Neuronal stem cell (in vitro differentiated cells): ENCODE data around the gene IFNAR2.
"Not testable (repeated sequence)": the region's sequence is repeated elsewhere in the genome, so short reads cannot be mapped to it uniquely, and the experiment has no call there.

Experiments
- DNase-seq: peaks from one replicate; pipeline ENCODE4 v3.0.0-alpha.2; 2013; ENCODE audit warnings: low spot score
- H2AFZ ChIP-seq: one replicate; pipeline ENCODE4 v1.6.1; 2013; ENCODE audit warnings: mild to moderate bottlenecking, low read length, inconsistent platforms
- H2AK5ac ChIP-seq: 2 replicates; pipeline ENCODE4 v1.6.1; 2013; ENCODE audit warnings: low read depth, mild to moderate bottlenecking, inconsistent platforms, low read length, moderate library complexity, mixed read lengths
- H2BK120ac ChIP-seq: 2 replicates; pipeline ENCODE4 v1.6.1; 2013; ENCODE audit warnings: low read depth, mild to moderate bottlenecking, inconsistent platforms, low read length, moderate library complexity, mixed read lengths
- H2BK12ac ChIP-seq: one replicate; pipeline ENCODE4 v1.6.1; 2013; ENCODE audit warnings: low read length, inconsistent platforms
- H2BK15ac ChIP-seq: 2 replicates; pipeline ENCODE4 v1.6.1; 2013; ENCODE audit warnings: mild to moderate bottlenecking, low read length, inconsistent platforms, mixed read lengths
- H2BK5ac ChIP-seq: one replicate; pipeline ENCODE4 v1.6.1; 2013; ENCODE audit warnings: inconsistent platforms, mild to moderate bottlenecking, low read length, moderate library complexity
- H3K14ac ChIP-seq: one replicate; pipeline ENCODE4 v1.6.1; 2013; ENCODE audit warnings: low read length, inconsistent platforms
- H3K18ac ChIP-seq: 2 replicates; pipeline ENCODE4 v1.6.1; 2013; ENCODE audit warnings: low read length, inconsistent platforms
- H3K23ac ChIP-seq: 2 replicates; pipeline ENCODE4 v1.6.1; 2013; ENCODE audit warnings: low read depth, mild to moderate bottlenecking, mixed read lengths, low read length, inconsistent platforms; ENCODE audit not compliant: poor library complexity
- H3K27ac ChIP-seq: replicated peaks from 3 replicates; pipeline ENCODE4 v1.5.1; 2013; ENCODE audit warnings: low read length, inconsistent platforms
- H3K27me3 ChIP-seq, 3 experiments: 2 replicates each; pipeline ENCODE4 v1.6.1; 2013; ENCODE audit warnings: low read length in 3 of 3, mild to moderate bottlenecking in 2 of 3, inconsistent platforms in 1 of 3, low read depth in 1 of 3, mixed read lengths in 1 of 3, moderate library complexity in 1 of 3; ENCODE audit not compliant: control insufficient read depth in 3 of 3, insufficient read depth in 3 of 3
- H3K36me3 ChIP-seq, 2 donors: replicated peaks in 1 of 2; 2 replicates each; pipeline ENCODE4 v1.6.1; 2013; ENCODE audit warnings: low read length in 2 of 2; ENCODE audit not compliant: control insufficient read depth in 2 of 2, insufficient read depth in 2 of 2
- H3K4ac ChIP-seq: 2 replicates; pipeline ENCODE4 v1.6.1; 2013; ENCODE audit warnings: inconsistent platforms, mild to moderate bottlenecking, low read length, moderate library complexity
- H3K4me1 ChIP-seq, 2 donors: 1 replicate in 1 of 2; 2 replicates in 1 of 2; pipeline ENCODE4 v1.6.1; 2013; ENCODE audit warnings: low read length in 2 of 2, low read depth in 1 of 2; ENCODE audit not compliant: control insufficient read depth in 2 of 2, insufficient read depth in 1 of 2
- H3K4me2 ChIP-seq: one replicate; pipeline ENCODE4 v1.6.1; 2013; ENCODE audit warnings: mild to moderate bottlenecking, low read length, inconsistent platforms; ENCODE audit not compliant: insufficient read depth, poor library complexity, severe bottlenecking
- H3K4me3 ChIP-seq, 2 donors: 2 replicates each; pipeline ENCODE4 v1.5.1; 2013; ENCODE audit warnings: low read length in 2 of 2, mild to moderate bottlenecking in 2 of 2, inconsistent platforms in 1 of 2, moderate library complexity in 1 of 2
- H3K79me1 ChIP-seq: one replicate; pipeline ENCODE4 v1.6.1; 2013; ENCODE audit warnings: low read depth, mild to moderate bottlenecking, inconsistent platforms, low read length, moderate library complexity
- H3K9ac ChIP-seq: one replicate; pipeline ENCODE4 v1.6.1; 2013; ENCODE audit warnings: mild to moderate bottlenecking, low read depth, low read length, inconsistent platforms; ENCODE audit not compliant: poor library complexity
- H3K9me3 ChIP-seq, 2 donors: replicated peaks in 1 of 2; 2 replicates each; pipeline versions ENCODE3 to v1.6.1; 2013; ENCODE audit warnings: low read length in 2 of 2, mild to moderate bottlenecking in 2 of 2, inconsistent platforms in 1 of 2, low read depth in 1 of 2, mixed read lengths in 1 of 2, moderate library complexity in 1 of 2; ENCODE audit not compliant: control insufficient read depth in 2 of 2, insufficient read depth in 1 of 2
- H4K8ac ChIP-seq: one replicate; pipeline ENCODE4 v1.6.1; 2013; ENCODE audit warnings: low read depth, mild to moderate bottlenecking, inconsistent platforms, low read length, moderate library complexity
- H4K91ac ChIP-seq: one replicate; pipeline ENCODE4 v1.6.1; 2013; ENCODE audit warnings: low read length, low read depth, mild to moderate bottlenecking, inconsistent platforms; ENCODE audit not compliant: poor library complexity
- WGBS, 2 donors: extraction: QIAGEN DNeasy Blood & Tissue Kit; methylation state at CpG; one replicate each; pipeline ENCODE4 v1.1.7; 2013; ENCODE audit warnings: missing lambda C conversion rate in 2 of 2, mixed read lengths in 1 of 2; ENCODE audit not compliant: insufficient read length in 2 of 2, insufficient replicate concordance in 1 of 2; ENCODE audit errors: extremely low coverage in 2 of 2; 5-methylcytosine and 5-hydroxymethylcytosine counted together

The IFNAR2 gene

DNA sequence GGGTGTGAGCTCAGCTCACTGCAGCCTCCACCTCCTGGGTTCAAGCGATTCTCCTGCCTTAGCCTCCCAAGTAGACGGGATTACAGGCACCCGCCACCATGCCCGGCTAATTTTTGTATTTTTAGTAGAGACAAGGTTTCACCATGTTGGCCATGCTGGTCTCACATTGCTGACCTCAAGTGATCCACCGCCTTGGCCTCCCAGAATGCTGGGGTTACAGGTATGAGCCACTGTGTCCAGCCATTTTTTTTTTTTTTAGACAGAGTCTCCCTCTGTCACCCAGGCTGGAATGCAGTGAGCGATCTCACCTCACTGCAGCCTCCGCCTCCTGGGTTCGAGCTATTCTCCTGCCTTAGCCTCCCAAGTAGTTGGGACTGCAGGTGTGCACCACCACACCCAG, 13.1 kb downstream of the IFNAR2 start:
- H3K27ac ChIP-seq, H3K79me1 ChIP-seq, H4K8ac ChIP-seq, H2BK15ac ChIP-seq, H2AFZ ChIP-seq, H3K27me3 ChIP-seq, H2BK120ac ChIP-seq, H4K91ac ChIP-seq, H2BK5ac ChIP-seq, H3K4me2 ChIP-seq, H3K23ac ChIP-seq, H3K4me3 ChIP-seq, H3K4me1 ChIP-seq, H2AK5ac ChIP-seq, H3K4ac ChIP-seq, H2BK12ac ChIP-seq, H3K18ac ChIP-seq, H3K9ac ChIP-seq, DNase-seq, H3K14ac ChIP-seq: not testable (repeated sequence)
- no CpG with 5 or more reads among the region's 8 CpGs for WGBS, 2 donors
- Histone ChIP-seq H3K9me3 (peaks cover 2 to 22% of the 10 kb centered on the region in 2 donors), H3K36me3 (peaks cover 9 to 58% of the 10 kb centered on the region in 2 donors)

DNA sequence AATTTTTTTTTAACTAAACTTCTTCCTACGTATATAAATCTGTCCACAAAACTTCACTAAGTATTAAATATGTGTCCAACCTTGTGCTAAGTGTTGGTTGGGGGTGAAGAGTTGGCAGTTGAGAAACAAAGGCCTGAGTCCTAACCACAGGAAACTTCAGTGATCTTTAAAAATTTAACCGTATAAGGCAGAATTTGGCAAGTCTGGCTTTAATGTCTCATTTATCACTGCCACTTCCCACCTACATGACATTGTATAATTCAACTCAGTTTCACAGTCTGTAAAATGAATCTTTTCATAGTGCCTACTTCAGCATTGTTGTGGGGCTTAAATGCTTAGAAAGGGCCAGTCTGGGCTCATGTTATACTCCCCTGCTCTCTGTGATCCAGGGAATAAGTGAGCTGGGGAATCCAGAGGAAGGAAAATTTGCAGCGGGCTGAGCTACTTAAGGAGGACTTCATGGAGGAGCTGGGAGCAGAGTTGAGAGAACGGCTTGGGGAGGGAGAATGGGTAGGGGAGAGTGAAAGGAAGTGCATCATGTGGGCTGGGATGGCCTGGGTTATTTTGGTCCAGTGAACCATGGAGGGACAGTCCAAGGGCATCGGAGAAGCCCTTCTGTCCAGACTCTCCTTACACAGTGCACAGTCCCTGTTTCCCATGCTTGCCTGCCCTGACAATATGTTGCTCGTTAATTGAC, 14.5 kb downstream of the IFNAR2 start:
- H2BK12ac ChIP-seq = no peak overlapping the region
- H2BK120ac ChIP-seq = no peak overlapping the region
- no peak overlapping the region for H4K8ac ChIP-seq
- no peaks in the 10 kb centered on the region for H3K27me3 ChIP-seq
- no peak overlapping the region for H2AK5ac ChIP-seq
- no peak overlapping the region for H2AFZ ChIP-seq
- no peak for DNase-seq
- H3K36me3 ChIP-seq = peaks cover 10 to 71% of the 10 kb centered on the region in 2 donors
- no peak overlapping the region for H3K9ac ChIP-seq
- H3K14ac ChIP-seq = no peak overlapping the region
- no peak overlapping the region for H4K91ac ChIP-seq
- H3K4me3 ChIP-seq = peak overlapping the region in 1 of 2 donors; percentile 47
- H2BK15ac ChIP-seq = no peak overlapping the region
- no peak overlapping the region for H3K4me2 ChIP-seq
- no peak overlapping the region for H3K4ac ChIP-seq
- no peaks in the 10 kb centered on the region for H3K79me1 ChIP-seq
- H3K18ac ChIP-seq = no peak overlapping the region
- 100% methylated on average over 1 of the region's 6 CpGs; no CpG with 5 or more reads in 1 of the 2 donors for WGBS, 2 donors
- H2BK5ac ChIP-seq = no peak overlapping the region
- peaks cover 0 to 2% of the 10 kb centered on the region in 2 donors for H3K4me1 ChIP-seq
- no peak overlapping the region for H3K27ac ChIP-seq
- no peak overlapping the region for H3K23ac ChIP-seq
- peaks cover under 1 to 18% of the 10 kb centered on the region in 2 donors for H3K9me3 ChIP-seq

DNA sequence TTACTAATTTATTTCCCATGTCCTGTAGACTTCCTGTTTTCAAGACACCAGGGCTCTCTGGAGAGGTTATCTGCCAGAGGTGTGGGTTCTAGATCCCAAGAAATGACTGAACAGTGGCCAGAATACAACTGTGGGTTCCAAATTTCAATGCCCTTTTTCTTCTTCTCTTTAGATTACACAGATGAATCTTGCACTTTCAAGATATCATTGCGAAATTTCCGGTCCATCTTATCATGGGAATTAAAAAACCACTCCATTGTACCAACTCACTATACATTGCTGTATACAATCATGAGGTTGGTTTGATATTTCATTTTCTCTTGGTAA, 15.0 kb downstream of the IFNAR2 start:
- H3K4me1 ChIP-seq = peaks cover 0 to 2% of the 10 kb centered on the region in 2 donors
- peaks cover 0 to 14% of the 10 kb centered on the region in 2 donors for H3K9me3 ChIP-seq
- H3K27me3 ChIP-seq = no peaks in the 10 kb centered on the region
- H3K9ac ChIP-seq = no peak overlapping the region
- H3K4me2 ChIP-seq = no peak overlapping the region
- H3K79me1 ChIP-seq = no peaks in the 10 kb centered on the region
- no CpG with 5 or more reads among the region's 2 CpGs for WGBS, 2 donors
- H2AK5ac ChIP-seq = no peak overlapping the region
- no peak overlapping the region for H2AFZ ChIP-seq
- peaks cover 15 to 76% of the 10 kb centered on the region in 2 donors for H3K36me3 ChIP-seq
- H2BK12ac ChIP-seq = no peak overlapping the region
- H2BK15ac ChIP-seq = no peak overlapping the region
- H4K8ac ChIP-seq = no peak overlapping the region
- H3K27ac ChIP-seq = no peak overlapping the region
- H2BK5ac ChIP-seq = no peak overlapping the region
- DNase-seq = no peak
- H3K4me3 ChIP-seq = no peak overlapping the region
- H4K91ac ChIP-seq = no peak overlapping the region
- H3K4ac ChIP-seq = no peak overlapping the region
- no peak overlapping the region for H2BK120ac ChIP-seq
- H3K14ac ChIP-seq = no peak overlapping the region
- no peak overlapping the region for H3K18ac ChIP-seq
- H3K23ac ChIP-seq = no peak overlapping the region

DNA sequence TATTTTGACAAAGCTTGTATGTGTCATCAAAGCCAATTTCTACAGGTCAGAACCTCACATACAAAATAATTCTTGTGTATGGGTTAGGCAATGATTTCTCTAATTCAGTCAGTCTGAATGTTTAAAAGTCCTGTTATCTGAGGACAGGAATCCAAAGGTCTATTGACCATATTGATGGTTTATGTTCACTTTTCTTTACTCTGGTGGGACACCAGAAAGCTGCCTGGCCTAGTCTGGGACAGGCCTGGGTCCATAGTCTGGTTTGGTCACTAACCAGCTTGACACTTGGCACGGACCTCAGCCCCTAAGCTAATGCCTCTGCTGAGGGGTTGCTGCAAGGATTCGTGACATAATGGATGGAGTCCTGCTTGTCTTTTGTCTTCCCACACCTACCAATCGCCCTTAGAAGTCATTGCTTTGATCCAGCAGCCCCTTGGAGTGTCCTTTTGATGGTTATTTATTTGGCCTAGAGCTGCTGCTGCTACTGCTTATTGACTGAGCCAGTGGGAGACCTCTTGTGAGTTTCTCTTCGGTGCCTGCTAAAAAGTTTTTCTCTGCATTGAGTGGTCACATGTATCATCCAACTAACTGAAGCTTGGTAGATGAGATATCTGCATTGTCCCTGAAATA, 15.7 kb downstream of the IFNAR2 start:
- H3K4me3 ChIP-seq = no peak overlapping the region
- H2AFZ ChIP-seq = no peak overlapping the region
- no peak overlapping the region for H2BK15ac ChIP-seq
- H3K27ac ChIP-seq = no peak overlapping the region
- no peak overlapping the region for H2BK5ac ChIP-seq
- no peak for DNase-seq
- H3K9me3 ChIP-seq = peaks cover 0 to 10% of the 10 kb centered on the region in 2 donors
- H3K14ac ChIP-seq = no peak overlapping the region
- no peak overlapping the region for H4K8ac ChIP-seq
- H2BK12ac ChIP-seq = no peak overlapping the region
- H2AK5ac ChIP-seq = no peak overlapping the region
- no peak overlapping the region for H3K9ac ChIP-seq
- H3K4me2 ChIP-seq = no peak overlapping the region
- no peak overlapping the region for H3K18ac ChIP-seq
- no peak overlapping the region for H3K23ac ChIP-seq
- no peaks in the 10 kb centered on the region for H3K79me1 ChIP-seq
- no CpG with 5 or more reads among the region's 4 CpGs for WGBS, 2 donors
- H3K36me3 ChIP-seq = peaks cover 16 to 82% of the 10 kb centered on the region in 2 donors
- H4K91ac ChIP-seq = no peak overlapping the region
- H3K27me3 ChIP-seq = no peaks in the 10 kb centered on the region
- peaks cover 0 to 2% of the 10 kb centered on the region in 2 donors for H3K4me1 ChIP-seq
- no peak overlapping the region for H2BK120ac ChIP-seq
- no peak overlapping the region for H3K4ac ChIP-seq
